ENCODE measurements around the gene CENPP.

GRCh38 chr9:92616199-92616641 lies 290.5 kb downstream of the CENPP start:
- TF ChIP-seq CTCF (IDR thresholded peaks at IDR 0.05) (no peak), POLR2AphosphoS5 (IDR thresholded peaks at IDR 0.05) (peak in 1 of 3 donors; percentile 6), POLR2A (IDR thresholded peaks at IDR 0.05) (no peak), EP300 (IDR thresholded peaks at IDR 0.05; ENCODE audit: low read depth) (no peak)

Measured in transverse colon (tissue), 4 donors.